MV-4-11 (cell line): ENCODE results near the gene PLA2G2F.

Experiments
- DNase-seq: peaks from one replicate; lab custom pipeline; 2025; lab: John Stamatoyannopoulos, UW

PLA2G2F gene

GRCh38 chr1:20138961-20139550, at the start of gene PLA2G2F:
Gene PLA2G2F (plus strand): TSS chr1:20139323. CDS start chr1:20139428, 105 bp downstream.
- DNase-seq = no peak

GRCh38 chr1:20089328-20090077, 49.6 kb upstream of the PLA2G2F start:
- no peak for DNase-seq

GRCh38 chr1:20090119-20090518, 49.0 kb upstream of the PLA2G2F start:
- DNase-seq = no peak

GRCh38 chr1:20090641-20091040, 48.5 kb upstream of the PLA2G2F start:
- DNase-seq = no peak

GRCh38 chr1:20093303-20093702, 45.8 kb upstream of the PLA2G2F start:
- no peak for DNase-seq

- DNase-seq = peak; percentile 20
Observed at GRCh38 chr1:20093940-20094391, 45.2 kb upstream of the PLA2G2F start.

- DNase-seq = peak; percentile 77
Observed at GRCh38 chr1:20095564-20096434, 43.3 kb upstream of the PLA2G2F start.

- DNase-seq = no peak
Observed at GRCh38 chr1:20096840-20097447, 42.2 kb upstream of the PLA2G2F start.

- DNase-seq = peak; percentile 31
Observed at GRCh38 chr1:20099533-20099932, 39.6 kb upstream of the PLA2G2F start.

GRCh38 chr1:20100632-20101355, 38.3 kb upstream of the PLA2G2F start:
- peak; percentile 65 for DNase-seq

- peak; percentile 66 for DNase-seq
Observed at GRCh38 chr1:20102875-20103274, 36.2 kb upstream of the PLA2G2F start.

- DNase-seq = no peak
Observed at GRCh38 chr1:20105856-20106255, 33.3 kb upstream of the PLA2G2F start.

GRCh38 chr1:20107351-20107750, 31.8 kb upstream of the PLA2G2F start:
- DNase-seq = no peak

- no peak for DNase-seq
Observed at GRCh38 chr1:20107796-20108195, 31.3 kb upstream of the PLA2G2F start.

- DNase-seq = no peak
Observed at GRCh38 chr1:20108366-20109123, 30.6 kb upstream of the PLA2G2F start.

GRCh38 chr1:20109223-20109856, 29.8 kb upstream of the PLA2G2F start:
- no peak for DNase-seq

- no peak for DNase-seq
Observed at GRCh38 chr1:20110679-20111078, 28.4 kb upstream of the PLA2G2F start.

GRCh38 chr1:20111452-20111851, 27.7 kb upstream of the PLA2G2F start:
- no peak for DNase-seq

- no peak for DNase-seq
Observed at GRCh38 chr1:20112279-20113000, 26.7 kb upstream of the PLA2G2F start.
